ENCODE measurements around the gene UGGT1. TPM values are rescaled to one million over a fixed set of nuclear protein-coding genes. Genes with fewer than 3 reads are reported as not detected.

UGGT1 gene
- total RNA-seq, 1 donor from 2014 or later: 68.0 TPM

DNA sequence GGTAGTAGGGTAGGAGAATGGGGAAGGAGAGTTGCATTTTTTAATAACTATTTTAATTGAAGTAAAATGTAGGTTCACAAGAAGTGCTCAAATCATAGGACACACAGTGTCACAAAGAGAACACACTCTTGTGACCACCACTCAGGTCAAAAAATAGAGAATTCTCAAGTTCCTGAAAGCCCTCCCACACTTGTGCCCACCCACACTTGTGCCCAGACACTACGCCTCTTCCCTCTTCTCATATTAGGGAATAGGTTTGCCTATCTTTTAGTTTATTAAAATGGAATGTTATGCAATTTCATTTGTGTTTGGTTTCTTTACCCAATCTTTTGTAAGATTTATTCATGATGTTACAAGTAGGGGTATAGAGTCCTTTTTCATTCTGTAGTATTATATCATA is 67.2 kb downstream of the UGGT1 start:
- Histone ChIP-seq H3K79me2 (ENCODE audit: insufficient read depth, low read length) (peaks cover 7% of the 10 kb centered on the region), H3K9ac (ENCODE audit: low read length) (no peak overlapping the region), H3K4me2 (ENCODE audit: low read length) (no peak overlapping the region), H3K27ac (ENCODE audit: low read depth, low read length) (no peak overlapping the region), H2AFZ (ENCODE audit: low read depth, low read length) (no peak overlapping the region), H3K9me3 (ENCODE audit: insufficient read depth, low read depth, low read length) (no peaks in the 10 kb centered on the region), H3K4me1 (ENCODE audit: insufficient read depth, low read length) (no peaks in the 10 kb centered on the region), H3K4me3 (ENCODE audit: insufficient read depth, low read depth, low read length) (no peak overlapping the region), H4K20me1 (ENCODE audit: insufficient read depth, low read length) (peaks cover 8% of the 10 kb centered on the region), H3K36me3 (ENCODE audit: insufficient read depth, low read length) (peaks cover 29% of the 10 kb centered on the region), H3K27me3 (ENCODE audit: insufficient read depth, low read length) (no peaks in the 10 kb centered on the region)
- FAIRE-seq: no peak
- DNase-seq (ENCODE audit: low read depth): no peak
- Mint-ChIP-seq H3K36me3 (ENCODE audit: low read depth, unreplicated experiment) (peaks cover 5% of the 10 kb centered on the region), H3K9me3 (ENCODE audit: unreplicated experiment) (no peaks in the 10 kb centered on the region), H3K27me3 (ENCODE audit: low read depth, unreplicated experiment) (no peaks in the 10 kb centered on the region), H3K27ac (ENCODE audit: unreplicated experiment) (no peak overlapping the region), H3K4me1 (ENCODE audit: low read depth, unreplicated experiment) (no peaks in the 10 kb centered on the region), H3K4me3 (ENCODE audit: unreplicated experiment) (no peak overlapping the region)
- no peak for TF ChIP-seq EZH2 (IDR thresholded peaks at IDR 0.05; ENCODE audit: insufficient read depth, low read length)
- TF ChIP-seq CTCF (IDR thresholded peaks at IDR 0.05; ENCODE audit: insufficient read depth, low read depth, low read length): no peak

- Histone ChIP-seq H3K27me3 (ENCODE audit: insufficient read depth, low read length) (no peaks in the 10 kb centered on the region), H3K79me2 (ENCODE audit: insufficient read depth, low read length) (peaks cover 7% of the 10 kb centered on the region), H3K36me3 (ENCODE audit: insufficient read depth, low read length) (peaks cover 26% of the 10 kb centered on the region), H3K4me2 (ENCODE audit: low read length) (no peak overlapping the region), H3K4me3 (ENCODE audit: insufficient read depth, low read depth, low read length) (no peak overlapping the region), H3K9ac (ENCODE audit: low read length) (no peak overlapping the region), H3K9me3 (ENCODE audit: insufficient read depth, low read depth, low read length) (no peaks in the 10 kb centered on the region), H2AFZ (ENCODE audit: low read depth, low read length) (no peak overlapping the region), H3K4me1 (ENCODE audit: insufficient read depth, low read length) (no peaks in the 10 kb centered on the region), H4K20me1 (ENCODE audit: insufficient read depth, low read length) (peaks cover 8% of the 10 kb centered on the region), H3K27ac (ENCODE audit: low read depth, low read length) (no peak overlapping the region)
- Mint-ChIP-seq H3K36me3 (ENCODE audit: low read depth, unreplicated experiment) (peaks cover 5% of the 10 kb centered on the region), H3K4me3 (ENCODE audit: unreplicated experiment) (no peak overlapping the region), H3K4me1 (ENCODE audit: low read depth, unreplicated experiment) (no peaks in the 10 kb centered on the region), H3K27ac (ENCODE audit: unreplicated experiment) (no peak overlapping the region), H3K9me3 (ENCODE audit: unreplicated experiment) (no peaks in the 10 kb centered on the region), H3K27me3 (ENCODE audit: low read depth, unreplicated experiment) (no peaks in the 10 kb centered on the region)
- DNase-seq (ENCODE audit: low read depth): no peak
- FAIRE-seq: no peak
- TF ChIP-seq EZH2 (IDR thresholded peaks at IDR 0.05; ENCODE audit: insufficient read depth, low read length) (no peak), CTCF (IDR thresholded peaks at IDR 0.05; ENCODE audit: insufficient read depth, low read depth, low read length) (no peak)
These were observed 68.4 kb downstream of the UGGT1 start for GRCh38 chr2:128159437-128159836.

GRCh38 chr2:128160616-128161275 is 69.7 kb downstream of the UGGT1 start:
- no peak for FAIRE-seq

More at GRCh38 chr2:128160616-128161275, 69.7 kb downstream of the UGGT1 start:
- Histone ChIP-seq H3K4me3 (ENCODE audit: insufficient read depth, low read depth, low read length) (no peak overlapping the region), H2AFZ (ENCODE audit: low read depth, low read length) (no peak overlapping the region), H4K20me1 (ENCODE audit: insufficient read depth, low read length) (peaks cover 8% of the 10 kb centered on the region), H3K27me3 (ENCODE audit: insufficient read depth, low read length) (no peaks in the 10 kb centered on the region), H3K27ac (ENCODE audit: low read depth, low read length) (no peak overlapping the region), H3K9ac (ENCODE audit: low read length) (no peak overlapping the region), H3K79me2 (ENCODE audit: insufficient read depth, low read length) (peaks cover 7% of the 10 kb centered on the region), H3K4me2 (ENCODE audit: low read length) (no peak overlapping the region), H3K4me1 (ENCODE audit: insufficient read depth, low read length) (no peaks in the 10 kb centered on the region), H3K36me3 (ENCODE audit: insufficient read depth, low read length) (peaks cover 24% of the 10 kb centered on the region), H3K9me3 (ENCODE audit: insufficient read depth, low read depth, low read length) (no peaks in the 10 kb centered on the region)
- H3K9me3 Mint-ChIP-seq (ENCODE audit: unreplicated experiment): no peaks in the 10 kb centered on the region
- no peak for TF ChIP-seq CTCF (IDR thresholded peaks at IDR 0.05; ENCODE audit: insufficient read depth, low read depth, low read length)
- H3K4me1 Mint-ChIP-seq (ENCODE audit: low read depth, unreplicated experiment): no peaks in the 10 kb centered on the region
- no peak overlapping the region for H3K4me3 Mint-ChIP-seq (ENCODE audit: unreplicated experiment)
- H3K27me3 Mint-ChIP-seq (ENCODE audit: low read depth, unreplicated experiment): no peaks in the 10 kb centered on the region
- H3K36me3 Mint-ChIP-seq (ENCODE audit: low read depth, unreplicated experiment): peaks cover 5% of the 10 kb centered on the region
- no peak for DNase-seq (ENCODE audit: low read depth)
- H3K27ac Mint-ChIP-seq (ENCODE audit: unreplicated experiment): no peak overlapping the region
